Loucy (cell line): Measurements from ENCODE around the gene WNK2.

Experiments used
- H2AFZ ChIP-seq: fragments of 200-600 bp; sonication (generic); 2 replicates; pipeline ENCODE4 v1.6.0; 2016; ENCODE audit warnings: antibody characterized with exemption, mild to moderate bottlenecking, low read length, moderate library complexity
- H3F3A ChIP-seq: fragments of 200-600 bp; 2 replicates; pipeline ENCODE4 v1.6.0; 2016; ENCODE audit warnings: antibody characterized with exemption, low read depth, mild to moderate bottlenecking
- H3K27me3 ChIP-seq: fragments of 200-600 bp; sonication (generic); 2 replicates; pipeline ENCODE4 v1.6.1; 2014; ENCODE audit warnings: low read length, mild to moderate bottlenecking; ENCODE audit not compliant: insufficient read depth, poor library complexity, severe bottlenecking
- H3K36me3 ChIP-seq: fragments of 200-600 bp; sonication (generic); 2 replicates; pipeline ENCODE4 v1.6.1; 2016; ENCODE audit warnings: low read length; ENCODE audit not compliant: insufficient read depth
- H3K4me1 ChIP-seq: fragments of 200-600 bp; sonication (generic); 2 replicates; pipeline ENCODE4 v1.5.1; 2014; ENCODE audit warnings: low read length, mild to moderate bottlenecking; ENCODE audit not compliant: insufficient read depth, poor library complexity, severe bottlenecking
- H3K4me2 ChIP-seq: fragments of 200-600 bp; sonication (generic); 2 replicates; pipeline ENCODE4 v1.6.0; 2014; ENCODE audit warnings: antibody characterized with exemption, low read length, low read depth, mild to moderate bottlenecking; ENCODE audit not compliant: poor library complexity, severe bottlenecking
- H3K4me3 ChIP-seq: fragments of 200-600 bp; sonication (generic); 2 replicates; pipeline ENCODE4 v1.5.1; 2014; ENCODE audit warnings: low read length, mild to moderate bottlenecking, mixed read lengths; ENCODE audit not compliant: poor library complexity, severe bottlenecking
- H3K79me2 ChIP-seq: fragments of 200-600 bp; sonication (generic); 2 replicates; pipeline ENCODE4 v1.6.1; 2014; ENCODE audit warnings: low read length; ENCODE audit not compliant: insufficient read depth
- H3K9ac ChIP-seq: fragments of 200-600 bp; sonication (generic); 2 replicates; pipeline ENCODE4 v1.6.0; 2014; ENCODE audit warnings: mild to moderate bottlenecking, low read depth, low read length, moderate library complexity; ENCODE audit not compliant: poor library complexity, severe bottlenecking
- H3K9me2 ChIP-seq: fragments of 200-600 bp; sonication (generic); replicated peaks from 2 replicates; pipeline ENCODE4 v1.6.1; 2016; ENCODE audit warnings: low read depth, low read length, mixed read lengths
- H3K9me3 ChIP-seq: fragments of 200-600 bp; sonication (generic); 2 replicates; pipeline ENCODE4 v1.6.1; 2014; ENCODE audit warnings: mild to moderate bottlenecking, antibody characterized with exemption, low read length, low read depth; ENCODE audit not compliant: insufficient read depth
- H4K20me1 ChIP-seq: fragments of 200-600 bp; sonication (generic); 2 replicates; pipeline ENCODE4 v1.6.0; 2014; ENCODE audit warnings: antibody characterized with exemption, low read length, mild to moderate bottlenecking; ENCODE audit not compliant: insufficient read depth, poor library complexity, severe bottlenecking
- EZH2phosphoT487 ChIP-seq: fragments of 200-600 bp; IDR thresholded peaks from 2 replicates; pipeline ENCODE4 v1.6.1; 2018; ENCODE audit warnings: antibody characterized with exemption, mild to moderate bottlenecking, moderate library complexity, borderline replicate concordance
- TF ChIP-seq, protein P1 (sequence below): fragments of 200-600 bp; sonication (generic); conservative IDR thresholded peaks from 2 replicates; pipeline ENCODE4 v1.5.1; 2014; ENCODE audit warnings: mild to moderate bottlenecking, antibody characterized with exemption, low read length

Gene WNK2

GRCh38 chr9:93190133-93190525, 6.2 kb downstream of the WNK2 start:
- H3K4me2 ChIP-seq = no peak overlapping the region
- H3K9me2 ChIP-seq = no peaks in the 10 kb centered on the region
- no peak overlapping the region for H3K4me3 ChIP-seq
- no peaks in the 10 kb centered on the region for H3K4me1 ChIP-seq
- H4K20me1 ChIP-seq = no peaks in the 10 kb centered on the region
- no peaks in the 10 kb centered on the region for H3K36me3 ChIP-seq
- no peaks in the 10 kb centered on the region for H3F3A ChIP-seq
- H2AFZ ChIP-seq = no peak overlapping the region
- no peaks in the 10 kb centered on the region for H3K79me2 ChIP-seq
- H3K27me3 ChIP-seq = peaks cover 4% of the 10 kb centered on the region
- H3K9ac ChIP-seq = no peak overlapping the region
- TF ChIP-seq, protein P1, sequence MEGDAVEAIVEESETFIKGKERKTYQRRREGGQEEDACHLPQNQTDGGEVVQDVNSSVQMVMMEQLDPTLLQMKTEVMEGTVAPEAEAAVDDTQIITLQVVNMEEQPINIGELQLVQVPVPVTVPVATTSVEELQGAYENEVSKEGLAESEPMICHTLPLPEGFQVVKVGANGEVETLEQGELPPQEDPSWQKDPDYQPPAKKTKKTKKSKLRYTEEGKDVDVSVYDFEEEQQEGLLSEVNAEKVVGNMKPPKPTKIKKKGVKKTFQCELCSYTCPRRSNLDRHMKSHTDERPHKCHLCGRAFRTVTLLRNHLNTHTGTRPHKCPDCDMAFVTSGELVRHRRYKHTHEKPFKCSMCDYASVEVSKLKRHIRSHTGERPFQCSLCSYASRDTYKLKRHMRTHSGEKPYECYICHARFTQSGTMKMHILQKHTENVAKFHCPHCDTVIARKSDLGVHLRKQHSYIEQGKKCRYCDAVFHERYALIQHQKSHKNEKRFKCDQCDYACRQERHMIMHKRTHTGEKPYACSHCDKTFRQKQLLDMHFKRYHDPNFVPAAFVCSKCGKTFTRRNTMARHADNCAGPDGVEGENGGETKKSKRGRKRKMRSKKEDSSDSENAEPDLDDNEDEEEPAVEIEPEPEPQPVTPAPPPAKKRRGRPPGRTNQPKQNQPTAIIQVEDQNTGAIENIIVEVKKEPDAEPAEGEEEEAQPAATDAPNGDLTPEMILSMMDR = no peak
- TF ChIP-seq EZH2phosphoT487 = no peak
- no peaks in the 10 kb centered on the region for H3K9me3 ChIP-seq

DNA sequence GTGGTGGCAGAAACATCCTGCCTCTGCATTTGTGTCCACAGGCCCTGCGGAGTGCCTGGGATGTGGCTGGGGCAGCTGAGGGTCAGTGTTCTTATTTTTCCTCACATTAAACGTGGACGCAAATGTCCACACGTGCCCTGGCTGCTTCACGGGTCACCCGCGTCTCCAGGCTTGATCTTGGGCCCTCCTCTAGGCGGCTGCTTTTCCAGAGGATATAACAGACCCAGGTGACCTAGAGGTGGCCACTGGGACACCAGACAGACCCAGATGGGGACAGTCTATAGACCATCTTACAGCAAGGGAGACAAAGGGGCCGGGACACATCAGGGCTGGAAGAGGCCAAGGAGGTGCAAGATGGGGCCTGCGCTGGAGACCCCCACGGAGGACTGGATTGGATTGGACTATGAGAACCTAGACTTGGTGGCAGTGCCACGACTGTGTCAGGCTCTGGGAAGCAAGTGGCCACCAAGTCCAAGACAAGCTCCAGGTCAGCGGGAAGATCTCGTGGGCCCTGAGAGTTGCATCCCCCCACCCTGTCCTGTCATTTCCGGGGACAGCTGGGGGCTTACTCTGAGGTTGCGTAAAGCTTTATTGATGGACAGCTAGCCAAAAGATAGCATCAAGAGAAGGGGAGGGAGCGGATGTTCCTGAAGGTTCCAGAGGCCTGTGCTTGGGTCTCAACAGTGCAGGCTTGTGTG, 6.9 kb downstream of the WNK2 start:
- Histone ChIP-seq H3K79me2 (no peaks in the 10 kb centered on the region), H3K27me3 (peaks cover 4% of the 10 kb centered on the region), H2AFZ (no peak overlapping the region), H3K9me3 (no peaks in the 10 kb centered on the region), H4K20me1 (no peaks in the 10 kb centered on the region), H3K9ac (no peak overlapping the region), H3K4me2 (no peak overlapping the region), H3K9me2 (no peaks in the 10 kb centered on the region), H3K4me1 (no peaks in the 10 kb centered on the region), H3K36me3 (no peaks in the 10 kb centered on the region), H3K4me3 (no peak overlapping the region), H3F3A (no peaks in the 10 kb centered on the region)
- no peak for TF ChIP-seq EZH2phosphoT487

GRCh38 chr9:93191354-93191660, 7.4 kb downstream of the WNK2 start:
- Histone ChIP-seq H3K4me2 (no peak overlapping the region), H3K4me1 (no peaks in the 10 kb centered on the region), H3K79me2 (no peaks in the 10 kb centered on the region), H3K9me2 (no peaks in the 10 kb centered on the region), H2AFZ (no peak overlapping the region), H3F3A (no peaks in the 10 kb centered on the region), H4K20me1 (no peaks in the 10 kb centered on the region), H3K9ac (no peak overlapping the region), H3K27me3 (peaks cover 4% of the 10 kb centered on the region), H3K9me3 (no peaks in the 10 kb centered on the region), H3K4me3 (no peak overlapping the region), H3K36me3 (no peaks in the 10 kb centered on the region)
- TF ChIP-seq, protein P1 = no peak
- TF ChIP-seq EZH2phosphoT487 = no peak

DNA sequence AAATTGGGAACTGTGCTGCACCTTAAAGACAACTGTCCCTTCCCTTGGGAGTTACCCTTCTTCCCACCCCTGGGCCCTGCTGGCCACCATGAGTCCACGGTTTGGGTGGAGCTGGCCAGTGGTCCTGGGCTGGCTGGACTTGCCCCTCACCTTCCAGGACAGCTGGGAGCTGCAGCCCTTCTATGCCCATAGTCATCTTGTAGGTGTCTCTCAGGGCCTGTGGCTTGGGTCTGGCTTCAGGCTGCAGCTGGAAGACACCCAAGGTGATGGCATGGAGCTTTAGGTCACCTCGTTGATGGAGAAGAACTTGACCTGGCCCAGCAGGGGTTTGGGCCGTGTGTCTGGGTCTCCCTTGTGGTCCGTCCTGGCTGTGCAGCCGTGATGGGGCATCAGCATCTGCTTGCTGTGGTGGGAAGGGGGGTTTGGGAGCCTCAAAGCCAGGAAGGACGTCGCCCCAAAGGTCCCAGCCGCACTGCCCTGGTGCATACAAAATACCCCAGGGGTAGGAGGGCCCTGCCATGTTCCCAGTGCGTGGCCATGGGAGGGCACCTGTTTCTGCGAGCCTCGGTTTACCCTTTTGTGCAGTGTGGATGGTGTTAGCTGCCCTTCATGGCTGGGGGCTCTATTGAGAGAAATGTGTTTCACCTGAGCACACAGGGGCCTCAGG, 8.9 kb downstream of the WNK2 start:
- H3K4me2 ChIP-seq = no peak overlapping the region
- no peaks in the 10 kb centered on the region for H4K20me1 ChIP-seq
- H3K79me2 ChIP-seq = no peaks in the 10 kb centered on the region
- no peak for TF ChIP-seq EZH2phosphoT487
- TF ChIP-seq, protein P1 = no peak
- peaks cover 4% of the 10 kb centered on the region for H3K27me3 ChIP-seq
- no peak overlapping the region for H2AFZ ChIP-seq
- H3K4me1 ChIP-seq = no peaks in the 10 kb centered on the region
- H3K36me3 ChIP-seq = no peaks in the 10 kb centered on the region
- H3K9me2 ChIP-seq = no peaks in the 10 kb centered on the region
- H3K9me3 ChIP-seq = no peaks in the 10 kb centered on the region
- H3K4me3 ChIP-seq = no peak overlapping the region
- H3K9ac ChIP-seq = no peak overlapping the region
- H3F3A ChIP-seq = no peaks in the 10 kb centered on the region
